Neural cell (in vitro differentiated cells): ENCODE results near the gene KLK3. TPM values are rescaled to one million over a fixed set of nuclear protein-coding genes. Genes with fewer than 3 reads are reported as not detected.

Experiments
- H2AFZ ChIP-seq: fragments of 200-600, 300-800 bp; sonication (generic), shearing (Covaris generic); 2 replicates; pipeline ENCODE4 v1.6.0; 2014; ENCODE audit warnings: low read depth, mild to moderate bottlenecking, antibody characterized with exemption, low read length, moderate library complexity
- H3F3A ChIP-seq: fragments of 200-600 bp; shearing (Covaris generic); 2 replicates; pipeline ENCODE4 v1.6.1; 2016; ENCODE audit warnings: mild to moderate bottlenecking, moderate library complexity, mixed read lengths, antibody characterized with exemption, low read length; ENCODE audit not compliant: insufficient read depth, poor library complexity, severe bottlenecking
- H3K27ac ChIP-seq: fragments of 200-600, 300-800 bp; sonication (generic), shearing (Covaris generic); 2 replicates; pipeline ENCODE4 v1.5.1; 2014; ENCODE audit warnings: mild to moderate bottlenecking, low read length, moderate library complexity
- H3K27me3 ChIP-seq: fragments of 300-800, 200-600 bp; sonication (generic), shearing (Covaris generic); 2 replicates; pipeline ENCODE4 v1.6.0; 2014; ENCODE audit warnings: mild to moderate bottlenecking, low read depth, low read length, moderate library complexity; ENCODE audit not compliant: insufficient read depth
- H3K36me3 ChIP-seq: fragments of 300-800, 200-600 bp; sonication (generic), shearing (Covaris generic); 2 replicates; pipeline ENCODE4 v1.5.1; 2014; ENCODE audit warnings: mild to moderate bottlenecking, antibody characterized with exemption, low read length, moderate library complexity; ENCODE audit not compliant: insufficient read depth
- H3K4me2 ChIP-seq: fragments of 300-800, 200-600 bp; sonication (generic), shearing (Covaris generic); 2 replicates; pipeline ENCODE4 v1.6.0; 2014; ENCODE audit warnings: mild to moderate bottlenecking, low read length
- H3K4me3 ChIP-seq: fragments of 300-800, 200-600 bp; sonication (generic), shearing (Covaris generic); 2 replicates; pipeline ENCODE4 v1.5.1; 2014; ENCODE audit warnings: mild to moderate bottlenecking, low read length, moderate library complexity
- H3K79me2 ChIP-seq: fragments of 200-600 bp; shearing (Covaris generic); replicated peaks from 2 replicates; pipeline ENCODE4 v1.6.0; 2014; ENCODE audit warnings: mild to moderate bottlenecking, low read length, moderate library complexity; ENCODE audit not compliant: insufficient read depth
- H3K9ac ChIP-seq: fragments of 300-800, 200-600 bp; sonication (generic), shearing (Covaris generic); 2 replicates; pipeline ENCODE4 v1.6.1; 2016; ENCODE audit warnings: mild to moderate bottlenecking, low read length, mixed read lengths
- H3K9me2 ChIP-seq: fragments of 200-600 bp; shearing (Covaris generic); 2 replicates; pipeline ENCODE4 v1.6.1; 2016; ENCODE audit warnings: mild to moderate bottlenecking, low read length, mixed read lengths; ENCODE audit not compliant: insufficient read depth
- H3K9me3 ChIP-seq: fragments of 200-600, 300-800 bp; sonication (generic), shearing (Covaris generic); 2 replicates; pipeline ENCODE4 v1.6.1; 2016; ENCODE audit warnings: mild to moderate bottlenecking, mixed run types, low read length, moderate library complexity, mixed read lengths
- H4K20me1 ChIP-seq: fragments of 200-600 bp; shearing (Covaris generic); 2 replicates; pipeline ENCODE4 v1.6.1; 2016; ENCODE audit warnings: mild to moderate bottlenecking, mixed run types; ENCODE audit not compliant: insufficient read depth
- EP300 ChIP-seq: fragments of 450-650 bp; conservative IDR thresholded peaks from 2 replicates; pipeline ENCODE4 v1.6.1; 2014; ENCODE audit warnings: antibody characterized with exemption, mild to moderate bottlenecking, moderate library complexity; ENCODE audit not compliant: poor library complexity, severe bottlenecking
- EZH2 ChIP-seq: fragments of 200-600, 300-800 bp; shearing (Covaris generic), sonication (generic); IDR thresholded peaks from 2 replicates; pipeline ENCODE4 v1.6.1; 2014; ENCODE audit warnings: antibody characterized with exemption, low read length, borderline replicate concordance, mild to moderate bottlenecking; ENCODE audit not compliant: insufficient read depth, poor library complexity, severe bottlenecking
- MXI1 ChIP-seq: fragments of 450-650 bp; conservative IDR thresholded peaks from 2 replicates; pipeline ENCODE4 v1.6.1; 2014; ENCODE audit warnings: antibody characterized with exemption, mild to moderate bottlenecking; ENCODE audit not compliant: poor library complexity, severe bottlenecking
- POLR2AphosphoS5 ChIP-seq: IDR thresholded peaks from 2 replicates; pipeline ENCODE4 v1.6.1; 2012
- RAD21 ChIP-seq: fragments of 450-650 bp; conservative IDR thresholded peaks from 2 replicates; pipeline ENCODE4 v1.6.1; 2014; ENCODE audit warnings: antibody characterized with exemption, mild to moderate bottlenecking, moderate library complexity
- REST ChIP-seq: IDR thresholded peaks from 2 replicates; pipeline ENCODE4 v1.6.1; 2012; ENCODE audit warnings: borderline replicate concordance
- SMC3 ChIP-seq: fragments of 450-650 bp; conservative IDR thresholded peaks from 2 replicates; pipeline ENCODE4 v1.6.1; 2014; ENCODE audit warnings: antibody characterized with exemption, mild to moderate bottlenecking, moderate library complexity; ENCODE audit not compliant: poor library complexity
- TAF1 ChIP-seq: IDR thresholded peaks from 2 replicates; pipeline ENCODE4 v1.6.1; 2012; ENCODE audit warnings: low read depth
- polyA plus RNA-seq: library from polyadenylated mRNA; depleted of rRNA; stranded (reverse); fragments of >200 nt; gene quantifications from 2 replicates; pipeline ENCODE4 v1.2.3, GENCODE V29; 2014
- TF ChIP-seq, protein P1 (sequence below): fragments of 450-650 bp; IDR thresholded peaks from 2 replicates; pipeline ENCODE4 v1.5.1; 2014; ENCODE audit warnings: antibody characterized with exemption, mild to moderate bottlenecking, moderate library complexity; ENCODE audit not compliant: poor library complexity, severe bottlenecking

Gene KLK3
- polyA plus RNA-seq, 1 donor from 2014 or later, result not detected

GRCh38 chr19:50843701-50844221 is 11.0 kb upstream of the KLK3 start:
- H3K27ac ChIP-seq, result no peak overlapping the region
- H4K20me1 ChIP-seq, result no peaks in the 10 kb centered on the region
- TF ChIP-seq SMC3, result no peak
- no peak for TF ChIP-seq RAD21
- TF ChIP-seq EP300, result no peak
- H3K4me3 ChIP-seq, result no peak overlapping the region
- no peaks in the 10 kb centered on the region for H3K79me2 ChIP-seq
- no peak overlapping the region for H3K4me2 ChIP-seq
- H3K27me3 ChIP-seq, result no peaks in the 10 kb centered on the region
- H3K9ac ChIP-seq, result no peak overlapping the region
- H3K36me3 ChIP-seq, result no peaks in the 10 kb centered on the region
- no peaks in the 10 kb centered on the region for H3K9me3 ChIP-seq
- no peak overlapping the region for H2AFZ ChIP-seq
- no peaks in the 10 kb centered on the region for H3K9me2 ChIP-seq
- H3F3A ChIP-seq, result no peaks in the 10 kb centered on the region

DNA sequence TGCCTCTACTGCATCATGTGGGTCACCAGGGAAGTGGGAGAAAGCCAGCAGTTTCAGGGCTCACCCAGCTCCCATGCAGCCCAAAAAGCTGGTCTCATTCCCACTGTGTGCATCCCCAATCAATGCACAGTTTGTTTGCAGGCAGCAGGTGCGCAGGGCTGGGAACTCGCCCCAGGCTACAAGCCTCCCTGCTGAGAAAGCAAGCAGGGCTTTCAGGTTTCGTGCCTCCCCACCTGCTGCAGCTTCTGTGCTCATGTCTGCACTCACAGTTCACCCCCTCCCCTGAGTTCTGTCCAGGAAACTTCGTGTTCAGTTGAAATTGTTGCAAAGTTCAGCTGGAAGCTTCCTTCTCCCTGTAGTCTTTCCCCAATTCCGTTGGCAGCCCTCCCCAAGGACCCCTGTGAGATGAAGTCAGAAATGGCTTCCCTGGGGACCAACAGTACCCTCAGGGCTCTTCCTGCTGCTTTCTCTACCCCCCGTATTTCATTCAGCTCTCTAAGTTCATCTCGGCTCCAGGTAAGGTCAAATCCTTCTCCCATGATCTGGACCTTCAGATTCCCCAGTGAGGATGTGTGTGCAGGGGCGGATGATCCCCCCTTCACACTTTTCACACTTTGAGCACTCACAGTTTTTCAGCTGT is 10.3 kb upstream of the KLK3 start:
- no peak overlapping the region for H3K4me2 ChIP-seq
- TF ChIP-seq MXI1, result no peak
- no peak for TF ChIP-seq SMC3
- TF ChIP-seq, protein P1, sequence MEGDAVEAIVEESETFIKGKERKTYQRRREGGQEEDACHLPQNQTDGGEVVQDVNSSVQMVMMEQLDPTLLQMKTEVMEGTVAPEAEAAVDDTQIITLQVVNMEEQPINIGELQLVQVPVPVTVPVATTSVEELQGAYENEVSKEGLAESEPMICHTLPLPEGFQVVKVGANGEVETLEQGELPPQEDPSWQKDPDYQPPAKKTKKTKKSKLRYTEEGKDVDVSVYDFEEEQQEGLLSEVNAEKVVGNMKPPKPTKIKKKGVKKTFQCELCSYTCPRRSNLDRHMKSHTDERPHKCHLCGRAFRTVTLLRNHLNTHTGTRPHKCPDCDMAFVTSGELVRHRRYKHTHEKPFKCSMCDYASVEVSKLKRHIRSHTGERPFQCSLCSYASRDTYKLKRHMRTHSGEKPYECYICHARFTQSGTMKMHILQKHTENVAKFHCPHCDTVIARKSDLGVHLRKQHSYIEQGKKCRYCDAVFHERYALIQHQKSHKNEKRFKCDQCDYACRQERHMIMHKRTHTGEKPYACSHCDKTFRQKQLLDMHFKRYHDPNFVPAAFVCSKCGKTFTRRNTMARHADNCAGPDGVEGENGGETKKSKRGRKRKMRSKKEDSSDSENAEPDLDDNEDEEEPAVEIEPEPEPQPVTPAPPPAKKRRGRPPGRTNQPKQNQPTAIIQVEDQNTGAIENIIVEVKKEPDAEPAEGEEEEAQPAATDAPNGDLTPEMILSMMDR, result no peak
- no peak for TF ChIP-seq RAD21
- TF ChIP-seq TAF1, result no peak
- TF ChIP-seq EP300, result no peak
- no peak for TF ChIP-seq EZH2
- no peak for TF ChIP-seq REST
- no peak for TF ChIP-seq POLR2AphosphoS5
- no peaks in the 10 kb centered on the region for H3K79me2 ChIP-seq
- H2AFZ ChIP-seq, result no peak overlapping the region
- no peak overlapping the region for H3K27ac ChIP-seq
- no peaks in the 10 kb centered on the region for H3K9me3 ChIP-seq
- H3K27me3 ChIP-seq, result no peaks in the 10 kb centered on the region
- no peak overlapping the region for H3K9ac ChIP-seq
- H4K20me1 ChIP-seq, result no peaks in the 10 kb centered on the region
- H3K4me3 ChIP-seq, result no peak overlapping the region
- H3F3A ChIP-seq, result no peaks in the 10 kb centered on the region
- no peaks in the 10 kb centered on the region for H3K9me2 ChIP-seq
- no peaks in the 10 kb centered on the region for H3K36me3 ChIP-seq
